ENCODE data around the gene KCNQ1. TPM values are rescaled to one million over a fixed set of nuclear protein-coding genes. Genes with fewer than 3 reads are reported as not detected.
A peak's percentile ranks its signal among the peaks of the same experiment; 100 is the strongest.

The KCNQ1 gene
- total and polyA plus RNA-seq, 9 of the 15 experiments (the other 6 are each of a cell fraction or from before 2014, with no cell fraction given), result 0.44 TPM; not detected in 8

GRCh38 chr11:2699531-2700414 lies 255.0 kb downstream of the KCNQ1 start, which contains the start of gene KCNQ1OT1 (continued):
- TF ChIP-seq MLLT1 (IDR thresholded peaks at IDR 0.05) (peak; percentile 42 to 89; a peak in 3 of 4 replicates), POLR2AphosphoS5 (IDR thresholded peaks at IDR 0.05; ENCODE audit: control insufficient read depth, insufficient read depth, low read depth, low read length) (peak; percentile 88), SAFB2 (IDR thresholded peaks at IDR 0.05; ENCODE audit: borderline replicate concordance, low read depth, low read length, severe bottlenecking) (no peak), ZNF431 (CRISPR knock-in tag; IDR thresholded peaks at IDR 0.05) (no peak), RBM14 (IDR thresholded peaks at IDR 0.05; ENCODE audit: borderline replicate concordance, insufficient read depth, low read depth, low read length) (no peak), CEBPG (CRISPR knock-in tag; IDR thresholded peaks at IDR 0.05) (no peak), CEBPG (tag; conservative IDR thresholded peaks at IDR 0.05 in 1 of 2, IDR thresholded peaks at IDR 0.05 in 1 of 2) (no peak), ATF1 (CRISPR knock-in tag; IDR thresholded peaks at IDR 0.05) (no peak), ATF1 (tag; IDR thresholded peaks at IDR 0.05) (peak; percentile 87), BRCA1 (IDR thresholded peaks at IDR 0.05) (no peak), BRCA1 (CRISPR knock-in tag; IDR thresholded peaks at IDR 0.05) (no peak), ZNF224 (CRISPR knock-in tag; IDR thresholded peaks at IDR 0.05) (no peak; the same call in 1 of the 2 replicates), HINFP (tag; conservative IDR thresholded peaks at IDR 0.05; ENCODE audit: low read depth) (no peak), CHD4 (IDR thresholded peaks at IDR 0.05; ENCODE audit: insufficient read depth, insufficient replicate concordance, low read depth, low read length, poor library complexity, severe bottlenecking) (no peak), KAT8 (IDR thresholded peaks at IDR 0.05; ENCODE audit: low read depth) (no peak), ERF (CRISPR knock-in tag; IDR thresholded peaks at IDR 0.05) (no peak), HDAC6 (IDR thresholded peaks at IDR 0.05; ENCODE audit: low read depth, low read length) (no peak), MEF2D (tag; conservative IDR thresholded peaks at IDR 0.05; ENCODE audit: low read depth) (no peak)
- TF ChIP-seq, protein P1, sequence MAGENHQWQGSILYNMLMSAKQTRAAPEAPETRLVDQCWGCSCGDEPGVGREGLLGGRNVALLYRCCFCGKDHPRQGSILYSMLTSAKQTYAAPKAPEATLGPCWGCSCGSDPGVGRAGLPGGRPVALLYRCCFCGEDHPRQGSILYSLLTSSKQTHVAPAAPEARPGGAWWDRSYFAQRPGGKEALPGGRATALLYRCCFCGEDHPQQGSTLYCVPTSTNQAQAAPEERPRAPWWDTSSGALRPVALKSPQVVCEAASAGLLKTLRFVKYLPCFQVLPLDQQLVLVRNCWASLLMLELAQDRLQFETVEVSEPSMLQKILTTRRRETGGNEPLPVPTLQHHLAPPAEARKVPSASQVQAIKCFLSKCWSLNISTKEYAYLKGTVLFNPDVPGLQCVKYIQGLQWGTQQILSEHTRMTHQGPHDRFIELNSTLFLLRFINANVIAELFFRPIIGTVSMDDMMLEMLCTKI (IDR thresholded peaks at IDR 0.05; ENCODE audit: partially characterized antibody), result no peak
- TF ChIP-seq, protein P2, sequence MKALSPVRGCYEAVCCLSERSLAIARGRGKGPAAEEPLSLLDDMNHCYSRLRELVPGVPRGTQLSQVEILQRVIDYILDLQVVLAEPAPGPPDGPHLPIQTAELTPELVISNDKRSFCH (CRISPR knock-in tag; IDR thresholded peaks at IDR 0.05), result no peak
- TF ChIP-seq, protein P2 (tag; IDR thresholded peaks at IDR 0.05), result no peak
- TF ChIP-seq, protein P3, sequence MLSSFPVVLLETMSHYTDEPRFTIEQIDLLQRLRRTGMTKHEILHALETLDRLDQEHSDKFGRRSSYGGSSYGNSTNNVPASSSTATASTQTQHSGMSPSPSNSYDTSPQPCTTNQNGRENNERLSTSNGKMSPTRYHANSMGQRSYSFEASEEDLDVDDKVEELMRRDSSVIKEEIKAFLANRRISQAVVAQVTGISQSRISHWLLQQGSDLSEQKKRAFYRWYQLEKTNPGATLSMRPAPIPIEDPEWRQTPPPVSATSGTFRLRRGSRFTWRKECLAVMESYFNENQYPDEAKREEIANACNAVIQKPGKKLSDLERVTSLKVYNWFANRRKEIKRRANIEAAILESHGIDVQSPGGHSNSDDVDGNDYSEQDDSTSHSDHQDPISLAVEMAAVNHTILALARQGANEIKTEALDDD (IDR thresholded peaks at IDR 0.05), result no peak
